Measurements from ENCODE around the gene RPEL1. TPM values are rescaled to one million over a fixed set of nuclear protein-coding genes. Genes with fewer than 3 reads are reported as not detected.
A peak's percentile ranks its signal among the peaks of the same experiment; 100 is the strongest.

The RPEL1 gene
- total and polyA plus RNA-seq, 4 donors = not detected

DNA sequence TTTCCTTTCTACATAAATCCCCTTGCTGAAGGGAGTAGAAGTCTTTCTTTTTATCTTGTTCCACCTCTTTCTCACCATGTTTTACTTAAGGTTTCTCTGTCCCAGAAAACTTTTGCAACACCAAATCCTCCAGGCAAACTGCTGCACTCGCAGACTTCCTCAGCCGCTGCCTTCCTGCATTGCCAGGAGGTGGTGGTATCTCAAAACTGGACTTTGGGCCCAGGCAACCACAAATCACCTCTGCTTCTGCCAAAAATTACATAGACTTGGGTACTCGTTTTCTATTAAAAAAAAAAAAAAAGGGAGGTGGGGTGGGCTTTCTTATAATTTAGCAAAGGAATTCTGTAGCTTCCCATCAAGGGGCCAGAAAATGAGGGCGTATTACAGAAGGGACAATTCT, 45.9 kb downstream of the RPEL1 start:
- Histone ChIP-seq H3K4me1 (ENCODE audit: control insufficient read depth in 4 of 4, insufficient read depth in 4 of 4, low read length in 3 of 4) (peaks cover 0 to 5% (median 0%) of the 10 kb centered on the region in 4 donors), H3K4me3 (ENCODE audit: low read depth in 1 of 3, low read length in 3 of 3) (no peak overlapping the region), H3K27ac (ENCODE audit: low read depth in 1 of 2, low read length in 2 of 2) (no peak overlapping the region), H3K9me3 (ENCODE audit: control insufficient read depth in 4 of 4, low read length in 3 of 4) (no peaks in the 10 kb centered on the region), H3K9ac (ENCODE audit: low read depth in 1 of 2, low read length in 2 of 2) (no peak overlapping the region), H3K27me3 (ENCODE audit: control insufficient read depth in 4 of 4, insufficient read depth in 4 of 4, low read length in 3 of 4) (no peaks in the 10 kb centered on the region), H3K36me3 (ENCODE audit: control insufficient read depth in 4 of 4, insufficient read depth in 3 of 4, low read depth in 1 of 4, low read length in 3 of 4) (no peaks in the 10 kb centered on the region)
- TF ChIP-seq SP1 (IDR thresholded peaks at IDR 0.05) (no peak), HNF4A (conservative IDR thresholded peaks at IDR 0.05) (peak; percentile 29 to 51)
- DNase-seq (ENCODE audit: low spot score) = no peak
- 51% methylated on average over 4 of the region's 4 CpGs for WGBS

DNA sequence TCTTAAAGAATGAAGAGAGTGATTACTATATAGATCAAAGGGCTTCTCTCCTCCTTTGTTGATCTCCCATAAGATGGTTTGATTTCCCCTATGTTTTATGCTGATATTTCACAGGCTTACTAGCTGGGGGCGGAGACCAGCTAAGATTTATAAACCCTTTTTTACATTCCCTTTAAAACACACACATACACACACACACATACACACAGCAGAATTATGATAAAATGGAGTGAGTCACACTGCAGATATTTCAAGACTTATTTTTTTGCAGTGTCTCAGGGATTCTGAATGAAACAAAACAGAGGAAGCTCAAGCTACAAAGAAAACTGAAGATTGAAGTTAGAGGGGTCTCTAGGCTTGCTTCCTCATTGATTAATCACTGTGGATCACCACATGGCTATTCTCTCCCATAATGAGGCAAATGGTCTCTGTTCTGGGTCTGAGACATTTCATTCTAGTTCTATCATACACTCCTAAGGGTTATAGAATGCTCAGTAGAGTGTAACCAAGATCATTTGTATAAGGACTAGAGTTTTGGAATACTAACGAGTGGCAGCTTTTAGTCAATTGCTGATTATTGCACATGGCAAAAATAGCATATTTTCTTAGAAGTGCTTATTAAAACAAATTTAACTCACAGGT, 49.8 kb downstream of the RPEL1 start:
- no peak for DNase-seq (ENCODE audit: low spot score)
- Histone ChIP-seq H3K27ac (ENCODE audit: low read depth in 1 of 2, low read length in 2 of 2) (no peak overlapping the region), H3K27me3 (ENCODE audit: control insufficient read depth in 4 of 4, insufficient read depth in 4 of 4, low read length in 3 of 4) (no peaks in the 10 kb centered on the region), H3K9ac (ENCODE audit: low read depth in 1 of 2, low read length in 2 of 2) (no peak overlapping the region), H3K9me3 (ENCODE audit: control insufficient read depth in 4 of 4, low read length in 3 of 4) (no peaks in the 10 kb centered on the region), H3K36me3 (ENCODE audit: control insufficient read depth in 4 of 4, insufficient read depth in 3 of 4, low read depth in 1 of 4, low read length in 3 of 4) (peaks cover 0 to 2% (median 0%) of the 10 kb centered on the region in 4 donors), H3K4me3 (ENCODE audit: low read depth in 1 of 3, low read length in 3 of 3) (no peak overlapping the region), H3K4me1 (ENCODE audit: control insufficient read depth in 4 of 4, insufficient read depth in 4 of 4, low read length in 3 of 4) (no peaks in the 10 kb centered on the region)
- TF ChIP-seq EGR1 (IDR thresholded peaks at IDR 0.05; ENCODE audit: low read depth in 2 of 2) (no peak), HNF4G (IDR thresholded peaks at IDR 0.05) (no peak), JUND (IDR thresholded peaks at IDR 0.05) (no peak), HNF4A (conservative IDR thresholded peaks at IDR 0.05) (no peak), NR2F2 (IDR thresholded peaks at IDR 0.05) (no peak), TAF1 (conservative IDR thresholded peaks at IDR 0.05) (no peak), RXRA (IDR thresholded peaks at IDR 0.05) (no peak), FOXA2 (IDR thresholded peaks at IDR 0.05) (no peak), SP1 (IDR thresholded peaks at IDR 0.05) (no peak)
- TF ChIP-seq, protein P1, sequence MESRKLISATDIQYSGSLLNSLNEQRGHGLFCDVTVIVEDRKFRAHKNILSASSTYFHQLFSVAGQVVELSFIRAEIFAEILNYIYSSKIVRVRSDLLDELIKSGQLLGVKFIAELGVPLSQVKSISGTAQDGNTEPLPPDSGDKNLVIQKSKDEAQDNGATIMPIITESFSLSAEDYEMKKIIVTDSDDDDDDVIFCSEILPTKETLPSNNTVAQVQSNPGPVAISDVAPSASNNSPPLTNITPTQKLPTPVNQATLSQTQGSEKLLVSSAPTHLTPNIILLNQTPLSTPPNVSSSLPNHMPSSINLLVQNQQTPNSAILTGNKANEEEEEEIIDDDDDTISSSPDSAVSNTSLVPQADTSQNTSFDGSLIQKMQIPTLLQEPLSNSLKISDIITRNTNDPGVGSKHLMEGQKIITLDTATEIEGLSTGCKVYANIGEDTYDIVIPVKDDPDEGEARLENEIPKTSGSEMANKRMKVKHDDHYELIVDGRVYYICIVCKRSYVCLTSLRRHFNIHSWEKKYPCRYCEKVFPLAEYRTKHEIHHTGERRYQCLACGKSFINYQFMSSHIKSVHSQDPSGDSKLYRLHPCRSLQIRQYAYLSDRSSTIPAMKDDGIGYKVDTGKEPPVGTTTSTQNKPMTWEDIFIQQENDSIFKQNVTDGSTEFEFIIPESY (IDR thresholded peaks at IDR 0.05) = no peak
- TF ChIP-seq, protein P2, sequence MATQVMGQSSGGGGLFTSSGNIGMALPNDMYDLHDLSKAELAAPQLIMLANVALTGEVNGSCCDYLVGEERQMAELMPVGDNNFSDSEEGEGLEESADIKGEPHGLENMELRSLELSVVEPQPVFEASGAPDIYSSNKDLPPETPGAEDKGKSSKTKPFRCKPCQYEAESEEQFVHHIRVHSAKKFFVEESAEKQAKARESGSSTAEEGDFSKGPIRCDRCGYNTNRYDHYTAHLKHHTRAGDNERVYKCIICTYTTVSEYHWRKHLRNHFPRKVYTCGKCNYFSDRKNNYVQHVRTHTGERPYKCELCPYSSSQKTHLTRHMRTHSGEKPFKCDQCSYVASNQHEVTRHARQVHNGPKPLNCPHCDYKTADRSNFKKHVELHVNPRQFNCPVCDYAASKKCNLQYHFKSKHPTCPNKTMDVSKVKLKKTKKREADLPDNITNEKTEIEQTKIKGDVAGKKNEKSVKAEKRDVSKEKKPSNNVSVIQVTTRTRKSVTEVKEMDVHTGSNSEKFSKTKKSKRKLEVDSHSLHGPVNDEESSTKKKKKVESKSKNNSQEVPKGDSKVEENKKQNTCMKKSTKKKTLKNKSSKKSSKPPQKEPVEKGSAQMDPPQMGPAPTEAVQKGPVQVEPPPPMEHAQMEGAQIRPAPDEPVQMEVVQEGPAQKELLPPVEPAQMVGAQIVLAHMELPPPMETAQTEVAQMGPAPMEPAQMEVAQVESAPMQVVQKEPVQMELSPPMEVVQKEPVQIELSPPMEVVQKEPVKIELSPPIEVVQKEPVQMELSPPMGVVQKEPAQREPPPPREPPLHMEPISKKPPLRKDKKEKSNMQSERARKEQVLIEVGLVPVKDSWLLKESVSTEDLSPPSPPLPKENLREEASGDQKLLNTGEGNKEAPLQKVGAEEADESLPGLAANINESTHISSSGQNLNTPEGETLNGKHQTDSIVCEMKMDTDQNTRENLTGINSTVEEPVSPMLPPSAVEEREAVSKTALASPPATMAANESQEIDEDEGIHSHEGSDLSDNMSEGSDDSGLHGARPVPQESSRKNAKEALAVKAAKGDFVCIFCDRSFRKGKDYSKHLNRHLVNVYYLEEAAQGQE (IDR thresholded peaks at IDR 0.05) = no peak
- WGBS = 84% methylated on average over 2 of the region's 2 CpGs

Other genes starting within 250 kb of the RPEL1 start
- 10 to 100 TPM; 47.8 to 65.3 TPM for gene NT5C2, start 52.6 kb upstream of the RPEL1 start, total RNA-seq
- 10 to 100 TPM; 14.4 to 18.3 TPM for gene NT5C2, start 52.6 kb upstream of the RPEL1 start, polyA plus RNA-seq
- gene INA, start 31.3 kb downstream of the RPEL1 start, total RNA-seq = not detected
- gene INA, start 31.3 kb downstream of the RPEL1 start, polyA plus RNA-seq = not detected
- 1 to 10 TPM; 6.0 to 6.4 TPM for gene PCGF6, start 105.3 kb downstream of the RPEL1 start, total RNA-seq
- gene PCGF6, start 105.3 kb downstream of the RPEL1 start, polyA plus RNA-seq = 1 to 10 TPM; 5.3 to 8.0 TPM
- 1 to 10 TPM; 3.7 to 5.6 TPM for gene TAF5, start 122.1 kb downstream of the RPEL1 start, total RNA-seq
- gene TAF5, start 122.1 kb downstream of the RPEL1 start, polyA plus RNA-seq = 1 to 10 TPM in 1 of 2 donors, under 1 TPM in 1; 0.90 to 1.4 TPM
- 100 to 1,000 TPM in 1 of 2 donors, 10 to 100 TPM in 1; 74.7 to 190 TPM for gene ATP5MK, start 150.6 kb downstream of the RPEL1 start, total RNA-seq
- gene ATP5MK, start 150.6 kb downstream of the RPEL1 start, polyA plus RNA-seq = 100 to 1,000 TPM; 306 to 632 TPM
- gene PDCD11, start 150.7 kb downstream of the RPEL1 start, total RNA-seq = 10 to 100 TPM; 11.1 to 20.9 TPM
- 1 to 10 TPM; 8.3 to 8.5 TPM for gene PDCD11, start 150.7 kb downstream of the RPEL1 start, polyA plus RNA-seq
- gene CALHM2, start 206.5 kb downstream of the RPEL1 start, total RNA-seq = 1 to 10 TPM; 1.6 to 3.7 TPM
- 1 to 10 TPM; 2.7 to 5.0 TPM for gene CALHM2, start 206.5 kb downstream of the RPEL1 start, polyA plus RNA-seq
- not detected for gene CALHM1, start 213.0 kb downstream of the RPEL1 start, total RNA-seq
- gene CALHM1, start 213.0 kb downstream of the RPEL1 start, polyA plus RNA-seq = not detected
- under 1 TPM in 1 of 2 donors, not detected in 1; 0.14 TPM for gene CALHM3, start 233.4 kb downstream of the RPEL1 start, total RNA-seq
- gene CALHM3, start 233.4 kb downstream of the RPEL1 start, polyA plus RNA-seq = not detected
- 1 to 10 TPM in 1 of 2 donors, under 1 TPM in 1; 0.17 to 3.9 TPM for gene NEURL1, start 247.8 kb downstream of the RPEL1 start, total RNA-seq
- 1 to 10 TPM in 1 of 2 donors, under 1 TPM in 1; 0.11 to 1.3 TPM for gene NEURL1, start 247.8 kb downstream of the RPEL1 start, polyA plus RNA-seq